AG09309 (cell line): ENCODE measurements around the gene PRIM1.

Experiments
- DNase-seq: peaks from one replicate; pipeline ENCODE4 v3.0.0-alpha.2; 2010; ENCODE audit warnings: low read depth
- H3K4me3 ChIP-seq: 2 replicates; pipeline ENCODE4 v1.5.1; 2011; ENCODE audit warnings: mild to moderate bottlenecking, low read depth, low read length, moderate library complexity; ENCODE audit not compliant: control insufficient read depth
- TF ChIP-seq, protein P1 (sequence below): IDR thresholded peaks from 2 replicates; pipeline ENCODE4 v1.5.1; 2011; ENCODE audit warnings: mild to moderate bottlenecking, low read depth, low read length, inconsistent platforms; ENCODE audit not compliant: insufficient read depth, control insufficient read depth; ENCODE audit errors: missing control alignments

The PRIM1 gene

DNA sequence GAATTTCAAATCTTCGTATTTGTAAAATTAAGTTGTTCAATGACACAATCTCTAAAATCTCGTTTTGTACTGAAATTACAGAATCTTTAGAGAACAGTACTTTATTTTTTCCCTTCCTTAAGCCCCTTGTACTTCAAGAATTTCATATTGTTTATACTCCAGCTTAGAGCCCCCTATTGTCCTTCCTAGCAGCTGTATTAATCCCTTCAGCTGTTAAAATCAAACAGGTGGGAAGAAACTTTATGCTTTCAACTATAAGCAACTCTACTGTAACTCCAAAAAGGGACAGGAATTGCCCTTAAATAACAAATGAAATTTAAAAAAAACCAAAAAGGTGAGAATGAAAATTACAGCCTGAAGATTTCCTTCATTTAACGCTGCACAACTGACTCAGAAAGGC, 28.8 kb downstream of the PRIM1 start:
- H3K4me3 ChIP-seq, result peak overlapping the region; percentile 88
- TF ChIP-seq, protein P1, sequence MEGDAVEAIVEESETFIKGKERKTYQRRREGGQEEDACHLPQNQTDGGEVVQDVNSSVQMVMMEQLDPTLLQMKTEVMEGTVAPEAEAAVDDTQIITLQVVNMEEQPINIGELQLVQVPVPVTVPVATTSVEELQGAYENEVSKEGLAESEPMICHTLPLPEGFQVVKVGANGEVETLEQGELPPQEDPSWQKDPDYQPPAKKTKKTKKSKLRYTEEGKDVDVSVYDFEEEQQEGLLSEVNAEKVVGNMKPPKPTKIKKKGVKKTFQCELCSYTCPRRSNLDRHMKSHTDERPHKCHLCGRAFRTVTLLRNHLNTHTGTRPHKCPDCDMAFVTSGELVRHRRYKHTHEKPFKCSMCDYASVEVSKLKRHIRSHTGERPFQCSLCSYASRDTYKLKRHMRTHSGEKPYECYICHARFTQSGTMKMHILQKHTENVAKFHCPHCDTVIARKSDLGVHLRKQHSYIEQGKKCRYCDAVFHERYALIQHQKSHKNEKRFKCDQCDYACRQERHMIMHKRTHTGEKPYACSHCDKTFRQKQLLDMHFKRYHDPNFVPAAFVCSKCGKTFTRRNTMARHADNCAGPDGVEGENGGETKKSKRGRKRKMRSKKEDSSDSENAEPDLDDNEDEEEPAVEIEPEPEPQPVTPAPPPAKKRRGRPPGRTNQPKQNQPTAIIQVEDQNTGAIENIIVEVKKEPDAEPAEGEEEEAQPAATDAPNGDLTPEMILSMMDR, result no peak
- DNase-seq, result no peak

DNA sequence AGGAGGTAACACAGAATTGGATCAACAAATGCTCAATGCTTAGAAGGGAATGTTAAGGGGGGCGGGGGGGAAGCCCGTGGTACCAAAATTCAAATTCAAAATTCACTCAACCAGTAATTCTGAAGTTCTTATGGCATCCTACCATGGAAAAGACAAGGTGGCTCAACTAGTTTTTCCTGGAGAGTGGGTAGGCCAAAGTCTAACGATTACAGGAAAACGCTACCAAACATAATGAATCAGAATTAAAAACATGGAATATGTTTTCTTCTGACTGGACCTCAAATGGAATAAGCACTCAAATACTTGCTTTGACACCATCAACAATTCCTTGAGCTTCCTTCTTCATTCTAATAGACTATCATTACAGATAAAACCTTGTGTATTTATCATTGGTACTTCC, 29.3 kb downstream of the PRIM1 start:
- no peak for DNase-seq
- TF ChIP-seq, protein P1, result no peak
- no peak overlapping the region for H3K4me3 ChIP-seq

DNA sequence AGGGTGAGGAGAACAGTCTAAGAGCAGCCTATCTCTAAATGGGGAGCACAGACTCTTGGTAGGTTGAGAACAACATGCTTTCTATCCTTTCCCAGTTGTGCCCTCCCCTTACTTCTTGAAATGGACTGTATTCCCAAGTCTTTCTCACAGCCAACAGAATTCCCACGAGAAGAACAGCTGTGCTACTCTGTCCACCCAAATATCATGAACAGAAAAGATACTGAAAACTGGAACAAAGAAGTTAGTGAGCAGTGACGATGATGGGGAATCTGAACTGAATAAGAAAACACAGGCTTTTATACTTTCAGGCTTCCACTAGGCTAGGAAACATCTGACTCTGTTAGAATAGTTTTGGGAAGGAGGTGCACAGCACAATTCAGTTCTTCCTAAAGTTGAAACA, 30.4 kb downstream of the PRIM1 start:
- no peak overlapping the region for H3K4me3 ChIP-seq
- no peak for DNase-seq
- TF ChIP-seq, protein P1, result no peak

DNA sequence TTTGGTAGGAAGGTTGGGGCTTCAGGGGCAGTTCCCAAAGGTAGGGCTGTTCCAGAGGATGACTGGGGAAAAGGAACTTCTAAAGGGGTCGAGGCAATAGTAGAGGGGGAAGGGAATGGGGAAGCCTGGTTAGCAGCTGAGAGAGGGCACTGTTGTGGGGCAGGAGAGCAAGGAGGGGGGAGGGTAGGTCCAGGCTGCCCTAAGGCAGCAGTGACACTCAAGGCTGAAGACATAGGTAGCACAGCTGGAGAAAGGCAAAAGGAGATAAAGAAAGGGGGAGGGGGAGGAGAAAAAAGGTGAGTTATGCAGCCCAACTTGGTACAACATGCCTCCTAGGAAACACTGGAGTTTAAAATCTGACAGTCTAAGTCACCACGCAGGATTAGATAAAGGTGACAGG, 30.9 kb downstream of the PRIM1 start:
- no peak overlapping the region for H3K4me3 ChIP-seq
- no peak for DNase-seq
- TF ChIP-seq, protein P1, result no peak

DNA sequence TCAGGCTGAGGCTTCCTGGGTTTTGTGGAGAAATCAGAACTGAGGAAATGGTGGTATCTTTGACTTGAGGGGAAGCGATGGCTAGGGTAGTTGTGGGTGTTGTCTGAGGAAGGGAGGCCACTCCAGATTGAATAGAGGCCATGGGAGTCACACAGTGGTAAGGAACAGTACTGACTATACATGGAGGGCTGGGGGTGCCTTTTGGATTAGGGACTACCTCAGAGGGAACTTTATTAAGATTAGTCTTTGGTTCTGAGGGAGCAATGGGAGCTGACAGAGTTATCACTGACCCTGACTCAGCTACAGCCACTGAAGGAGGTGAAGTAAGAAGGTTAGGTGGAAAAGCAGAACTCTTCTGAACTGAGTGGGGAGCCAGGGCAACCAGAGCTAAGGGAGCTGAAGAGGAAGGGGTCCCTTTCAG, 31.4 kb downstream of the PRIM1 start:
- DNase-seq, result no peak
- TF ChIP-seq, protein P1, result no peak
- no peak overlapping the region for H3K4me3 ChIP-seq

DNA sequence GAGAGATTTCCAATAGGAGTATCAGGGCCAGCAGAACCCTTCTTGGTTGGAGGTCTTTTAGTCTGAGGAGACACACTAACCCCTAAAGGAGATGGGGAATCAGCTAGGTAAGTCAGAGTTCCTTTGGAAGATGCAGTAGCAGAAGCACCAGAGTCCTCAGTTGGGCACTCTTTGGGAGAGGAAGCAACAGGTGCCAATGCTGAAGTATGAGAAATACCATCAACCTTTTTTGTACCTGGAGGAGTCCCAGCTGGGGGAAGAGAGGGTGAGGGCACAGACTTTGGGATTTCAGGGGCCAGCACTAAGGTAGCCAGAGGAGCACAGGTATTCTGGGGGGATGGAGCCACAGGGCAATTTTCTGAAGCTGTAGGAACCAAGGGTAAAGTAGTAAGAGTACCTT, 33.1 kb downstream of the PRIM1 start:
- TF ChIP-seq, protein P1, result no peak
- DNase-seq, result no peak
- H3K4me3 ChIP-seq, result no peak overlapping the region

DNA sequence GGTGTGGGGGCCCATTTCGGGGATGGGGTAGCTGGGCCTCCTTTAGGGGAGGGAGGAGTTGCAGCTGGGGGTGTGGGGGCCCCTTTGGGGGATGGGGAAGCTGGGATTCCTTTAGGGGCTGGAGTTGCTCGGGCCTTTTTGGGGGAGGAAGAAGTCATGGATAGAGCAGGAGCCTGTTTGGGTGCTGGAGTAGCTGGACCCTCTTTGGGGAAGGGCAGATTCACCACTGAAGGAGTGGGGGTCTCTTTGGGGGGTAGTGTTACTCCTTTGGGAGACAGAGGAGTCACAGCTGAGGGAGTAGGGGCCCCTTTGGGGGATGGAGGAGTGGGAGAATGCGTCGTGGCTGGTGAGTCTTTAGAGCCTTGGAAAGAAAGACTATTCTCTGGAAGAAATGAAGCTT, 33.5 kb downstream of the PRIM1 start:
- TF ChIP-seq, protein P1, result no peak
- no peak overlapping the region for H3K4me3 ChIP-seq
- DNase-seq, result no peak
